Stimulated activated naive CD8-positive, alpha-beta T cell treated with anti-CD3 and anti-CD28 coated beads, Interleukin-15, Interleukin-2, amounts not matched to agents 100 ng/mL and 50 ng/mL, for 24 hours (primary cell): ENCODE results near the gene GGTLC1.
"Not testable (repeated sequence)": the region's sequence is repeated elsewhere in the genome, so short reads cannot be mapped to it uniquely, and the experiment has no call there.

Experiments used
- H3K27ac Mint-ChIP-seq: one replicate; pipeline ENCODE4 v1.8.0; 2021; ENCODE audit warnings: mild to moderate bottlenecking, mixed read lengths
- H3K27me3 Mint-ChIP-seq: one replicate; pipeline ENCODE4 v1.8.0; 2021; ENCODE audit warnings: mixed read lengths
- H3K36me3 Mint-ChIP-seq: one replicate; pipeline ENCODE4 v1.8.0; 2021; ENCODE audit warnings: low read depth, mixed read lengths
- H3K4me1 Mint-ChIP-seq: one replicate; pipeline ENCODE4 v1.8.0; 2021; ENCODE audit warnings: low read depth, mixed read lengths
- H3K4me3 Mint-ChIP-seq: one replicate; pipeline ENCODE4 v1.8.0; 2021; ENCODE audit warnings: mild to moderate bottlenecking, mixed read lengths
- H3K9me3 Mint-ChIP-seq: one replicate; pipeline ENCODE4 v1.8.0; 2021; ENCODE audit warnings: mixed read lengths

The GGTLC1 gene

DNA sequence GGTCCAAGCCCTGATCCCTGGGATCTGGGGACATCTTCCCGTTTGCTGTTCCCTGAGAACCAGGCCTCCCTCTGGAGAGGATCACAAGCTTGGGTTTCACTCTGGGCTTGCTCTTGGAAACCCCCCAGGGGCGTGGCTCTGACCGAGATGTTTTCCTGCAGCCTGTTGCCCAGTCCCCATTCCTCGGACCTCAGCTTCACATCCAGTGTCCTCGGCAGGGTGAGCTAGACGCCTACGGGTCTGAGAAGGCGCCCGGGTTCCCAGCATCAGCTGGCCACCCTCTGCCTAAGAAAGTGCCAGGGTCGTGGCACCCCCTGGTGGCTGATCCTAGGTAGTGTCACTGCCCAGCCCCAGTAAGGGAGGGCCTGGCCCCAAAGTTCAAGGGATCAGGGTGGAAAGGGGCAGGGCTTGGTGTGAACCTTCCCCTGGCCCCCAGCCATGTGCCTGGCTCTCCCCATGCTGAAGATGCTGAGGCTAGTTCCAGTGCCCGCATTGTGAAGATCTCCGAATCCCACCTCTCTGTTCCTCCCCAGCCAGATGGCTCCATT, 4.0 kb downstream of the GGTLC1 start:
- not testable (repeated sequence) for H3K36me3 Mint-ChIP-seq, H3K27me3 Mint-ChIP-seq, H3K4me1 Mint-ChIP-seq, H3K9me3 Mint-ChIP-seq, H3K27ac Mint-ChIP-seq, H3K4me3 Mint-ChIP-seq

DNA sequence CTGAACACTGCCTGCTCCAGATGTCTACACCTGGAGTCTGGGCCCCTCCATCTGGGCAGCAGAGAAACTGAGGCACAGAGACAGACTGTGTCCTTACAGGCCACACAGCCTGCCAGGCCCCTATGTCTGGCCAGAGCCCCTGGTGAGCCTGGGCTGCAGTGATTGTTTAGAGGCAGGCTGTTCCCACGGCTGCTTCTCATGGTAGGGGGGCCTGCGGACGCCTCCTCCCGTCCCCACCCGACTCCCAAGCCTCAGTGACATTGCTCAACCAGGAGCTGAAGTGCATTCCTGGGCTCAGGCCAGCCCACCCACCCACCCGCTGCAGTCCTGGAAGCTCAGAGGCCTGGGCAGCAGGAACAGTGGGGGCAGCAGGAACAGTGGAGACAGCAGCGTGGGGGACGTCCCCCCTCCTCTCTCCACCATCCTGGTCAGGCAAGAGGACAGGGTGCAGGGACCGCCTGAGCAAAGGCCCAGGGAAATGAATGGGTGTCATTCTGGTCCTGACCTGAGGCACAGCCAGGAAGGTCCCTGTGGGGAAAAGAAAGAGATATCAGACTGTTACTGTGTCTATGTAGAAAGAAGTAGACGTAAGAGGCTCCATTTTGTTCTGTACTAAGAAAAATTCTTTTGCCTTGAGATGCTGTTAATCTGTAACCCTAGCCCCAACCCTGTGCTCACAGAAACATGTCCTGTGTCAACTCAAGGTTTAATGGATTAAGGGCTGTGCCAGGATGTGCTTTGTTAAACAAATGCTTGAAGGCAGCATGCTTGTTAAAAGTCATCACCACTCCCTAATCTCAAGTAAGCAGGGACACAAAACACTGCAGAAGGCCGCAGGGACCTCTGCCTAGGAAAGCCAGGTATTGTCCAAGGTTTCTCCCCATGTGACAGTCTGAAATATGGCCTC, 6.2 kb downstream of the GGTLC1 start:
- H3K27me3 Mint-ChIP-seq, H3K36me3 Mint-ChIP-seq, H3K9me3 Mint-ChIP-seq, H3K27ac Mint-ChIP-seq, H3K4me1 Mint-ChIP-seq, H3K4me3 Mint-ChIP-seq: not testable (repeated sequence)

DNA sequence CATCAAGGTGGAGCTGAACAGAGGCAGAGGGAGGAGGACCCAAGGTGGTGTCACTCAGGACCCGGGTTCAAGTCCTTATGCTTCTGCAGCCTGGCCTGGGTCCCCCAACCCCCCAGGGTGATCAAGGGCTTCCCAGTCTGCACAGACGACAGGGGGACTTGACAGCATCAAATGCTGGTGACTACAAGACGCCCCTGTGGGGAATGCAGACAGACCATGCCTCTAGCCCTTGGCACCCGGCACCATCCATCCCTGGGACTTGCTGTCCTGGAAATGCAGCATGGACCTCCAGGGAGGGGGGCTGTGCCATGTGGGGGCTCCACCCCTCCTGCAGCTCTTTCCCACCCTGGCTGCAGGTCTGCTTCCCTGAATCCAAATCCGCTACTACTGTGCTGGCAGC, 7.1 kb downstream of the GGTLC1 start:
- not testable (repeated sequence) for H3K27ac Mint-ChIP-seq, H3K4me1 Mint-ChIP-seq, H3K36me3 Mint-ChIP-seq, H3K4me3 Mint-ChIP-seq, H3K9me3 Mint-ChIP-seq, H3K27me3 Mint-ChIP-seq

DNA sequence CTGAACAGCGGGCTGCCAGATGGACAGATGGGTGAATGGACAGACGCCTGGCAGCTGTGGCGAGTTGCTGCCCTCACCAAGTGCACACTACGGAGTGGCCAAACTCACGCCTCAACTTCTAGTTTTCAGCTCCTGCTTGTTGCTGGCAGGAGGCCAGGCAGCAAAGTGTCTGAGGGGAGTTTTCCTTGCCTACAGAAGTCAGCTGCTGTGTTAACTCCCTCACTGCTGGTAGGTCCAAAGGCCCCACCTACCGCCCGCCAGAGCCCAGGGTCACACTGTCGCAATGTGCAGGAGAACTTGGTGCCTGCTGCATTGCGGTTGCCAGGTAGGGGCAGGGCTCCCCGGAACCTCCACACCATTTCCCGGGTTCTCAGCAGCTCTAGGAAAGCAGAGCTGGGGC, 7.6 kb downstream of the GGTLC1 start:
- H3K27me3 Mint-ChIP-seq, H3K4me1 Mint-ChIP-seq, H3K4me3 Mint-ChIP-seq: not testable (repeated sequence)

DNA sequence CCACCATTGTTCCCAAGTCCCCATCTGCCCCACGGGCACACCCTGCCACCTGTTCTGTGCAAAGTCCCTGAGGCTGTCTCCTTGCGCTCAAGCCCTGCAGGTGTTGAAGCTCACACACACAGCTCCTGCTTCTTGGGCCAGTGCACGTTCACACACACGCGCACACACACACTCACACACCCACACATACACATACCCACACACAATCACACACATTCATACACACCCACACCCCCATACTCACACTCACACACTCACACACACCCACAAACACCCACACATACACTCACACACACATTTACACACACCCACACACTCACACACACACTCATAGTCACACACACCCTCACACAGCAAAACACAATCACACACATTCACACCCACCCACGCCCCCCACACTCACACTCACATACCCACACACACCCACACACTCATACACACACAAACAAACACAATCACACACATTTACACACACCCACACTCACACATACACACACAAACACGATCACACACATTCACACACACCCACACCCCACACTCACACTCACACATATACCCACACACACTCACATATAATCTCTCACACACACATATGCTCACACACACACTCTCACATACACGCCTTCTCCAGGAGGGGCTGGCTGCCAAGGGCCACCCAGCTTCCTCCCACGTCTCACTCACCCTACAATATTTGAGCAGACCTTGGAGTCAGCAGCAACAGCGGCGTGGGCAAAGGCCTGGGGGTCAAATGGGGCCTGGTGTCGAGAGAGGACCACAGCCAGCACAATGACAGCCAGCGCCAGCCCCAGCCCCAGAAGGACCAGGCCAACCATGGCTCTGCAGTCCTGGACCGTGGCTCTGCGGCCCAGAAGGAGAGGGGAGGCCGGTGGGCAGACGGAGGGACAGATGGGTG, 8.4 kb downstream of the GGTLC1 start:
- H3K27ac Mint-ChIP-seq, H3K9me3 Mint-ChIP-seq, H3K27me3 Mint-ChIP-seq: not testable (repeated sequence)

More for the DNA sequence above, 7.6 kb downstream of the GGTLC1 start:
- H3K36me3 Mint-ChIP-seq, H3K9me3 Mint-ChIP-seq, H3K27ac Mint-ChIP-seq: not testable (repeated sequence)

DNA sequence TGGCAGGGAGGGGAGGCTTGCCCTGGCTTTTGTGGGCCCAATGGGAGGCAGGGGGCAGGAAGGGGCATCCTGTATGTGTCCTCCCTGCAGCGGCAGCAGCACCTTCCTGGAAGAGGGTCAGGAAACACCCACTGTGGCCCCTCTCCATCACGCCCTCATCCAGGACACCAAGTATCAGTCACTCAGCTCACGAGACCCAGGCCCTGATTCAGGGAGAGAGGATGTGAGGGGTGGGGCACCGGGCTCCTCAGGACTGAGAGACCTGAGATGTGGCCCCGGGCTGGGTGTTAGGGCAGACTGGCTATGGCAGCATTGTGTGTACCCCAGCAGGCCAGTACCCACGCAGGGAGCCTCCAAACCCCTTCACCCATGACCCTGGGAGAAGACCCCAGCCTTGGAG, 9.2 kb downstream of the GGTLC1 start:
- not testable (repeated sequence) for H3K4me1 Mint-ChIP-seq, H3K9me3 Mint-ChIP-seq, H3K4me3 Mint-ChIP-seq, H3K27ac Mint-ChIP-seq, H3K36me3 Mint-ChIP-seq, H3K27me3 Mint-ChIP-seq

More for the DNA sequence above, 8.4 kb downstream of the GGTLC1 start:
- H3K4me1 Mint-ChIP-seq, H3K4me3 Mint-ChIP-seq, H3K36me3 Mint-ChIP-seq: not testable (repeated sequence)

DNA sequence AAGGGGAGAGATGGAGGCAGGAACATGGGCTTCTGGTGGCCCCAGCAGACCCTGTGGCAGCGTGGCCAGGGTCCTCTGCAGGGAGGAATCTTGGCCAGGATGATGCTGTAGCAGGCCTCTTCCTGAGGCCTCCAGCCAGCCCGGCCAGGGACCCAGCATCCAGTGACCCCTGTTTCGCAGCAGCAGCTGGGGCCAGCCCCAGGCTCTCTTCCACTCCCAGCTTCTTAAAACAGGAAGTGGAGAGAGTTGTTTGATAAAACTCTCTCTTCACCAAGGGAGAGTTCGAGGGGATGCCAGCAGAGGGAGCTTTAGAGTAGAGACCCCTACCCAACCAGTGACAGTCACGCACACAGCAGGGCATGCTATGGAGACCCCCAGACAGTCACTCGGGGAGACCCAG, 10.1 kb downstream of the GGTLC1 start:
- H3K36me3 Mint-ChIP-seq, H3K27me3 Mint-ChIP-seq, H3K27ac Mint-ChIP-seq, H3K4me1 Mint-ChIP-seq, H3K4me3 Mint-ChIP-seq, H3K9me3 Mint-ChIP-seq: not testable (repeated sequence)

DNA sequence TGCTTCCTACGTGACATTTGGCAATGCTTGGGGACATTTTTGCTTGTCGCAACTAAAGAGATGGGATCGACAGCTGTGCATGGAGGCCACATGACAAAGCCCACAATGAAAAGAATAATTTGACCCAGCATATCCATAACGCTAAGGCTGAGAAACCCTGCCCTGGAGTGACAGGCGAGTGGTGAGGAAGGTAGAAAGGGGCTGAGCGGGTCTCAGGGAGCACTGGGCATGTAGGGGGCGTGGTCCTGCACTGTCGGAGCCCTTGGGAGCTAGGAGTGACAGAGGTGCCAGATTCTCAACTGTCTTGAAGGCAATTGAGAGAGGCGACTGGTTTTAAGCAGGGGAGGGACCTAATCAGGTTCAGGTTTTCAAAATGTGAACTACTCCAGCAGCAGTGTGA, 13.6 kb downstream of the GGTLC1 start:
- H3K4me1 Mint-ChIP-seq = no peaks in the 10 kb centered on the region
- H3K9me3 Mint-ChIP-seq = no peaks in the 10 kb centered on the region
- no peaks in the 10 kb centered on the region for H3K36me3 Mint-ChIP-seq
- no peak overlapping the region for H3K27ac Mint-ChIP-seq
- peaks cover 3% of the 10 kb centered on the region for H3K27me3 Mint-ChIP-seq
- no peak overlapping the region for H3K4me3 Mint-ChIP-seq

DNA sequence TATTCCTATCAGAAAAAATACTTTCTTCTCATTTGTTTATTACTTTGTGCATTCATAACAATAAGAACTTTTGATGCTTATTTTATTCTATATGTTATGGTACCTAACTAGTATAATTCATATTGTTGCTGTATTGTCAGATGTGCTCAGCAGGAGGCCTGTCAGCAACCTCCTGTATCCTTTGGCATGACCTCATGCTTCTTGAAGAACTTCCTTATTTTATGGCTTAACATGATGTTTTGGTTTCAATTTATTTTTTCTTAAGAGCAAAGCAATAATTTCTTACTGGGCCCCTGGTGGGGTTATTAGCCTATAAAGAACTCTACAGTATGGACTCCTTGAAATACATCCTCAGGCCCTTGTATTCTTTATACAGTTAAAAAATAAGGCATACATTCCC, 17.3 kb downstream of the GGTLC1 start:
- Mint-ChIP-seq H3K27me3 (peaks cover 3% of the 10 kb centered on the region), H3K4me1 (no peaks in the 10 kb centered on the region), H3K36me3 (no peaks in the 10 kb centered on the region), H3K9me3 (no peaks in the 10 kb centered on the region), H3K4me3 (no peak overlapping the region), H3K27ac (no peak overlapping the region)

DNA sequence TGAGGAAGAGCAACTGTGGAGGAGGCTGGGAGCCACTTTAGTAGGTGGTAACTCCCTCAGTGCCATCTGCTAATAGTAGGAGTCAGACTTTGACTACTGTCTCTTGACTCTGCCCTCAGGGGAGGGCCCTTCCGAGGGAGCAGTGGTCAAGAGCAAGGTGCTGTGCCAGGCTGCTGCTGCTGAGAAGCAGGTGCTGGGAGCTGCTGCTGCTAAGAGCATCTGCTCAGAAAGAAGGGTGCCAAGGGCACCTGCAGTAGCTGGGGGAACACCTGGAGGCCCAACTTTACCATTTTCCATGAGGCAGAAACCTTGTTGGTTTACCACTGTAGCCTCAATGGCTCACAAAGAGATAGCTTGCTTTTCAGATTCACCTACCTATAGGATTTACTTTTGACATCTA, 18.5 kb downstream of the GGTLC1 start:
- H3K4me1 Mint-ChIP-seq = no peaks in the 10 kb centered on the region
- H3K4me3 Mint-ChIP-seq = no peak overlapping the region
- H3K36me3 Mint-ChIP-seq = no peaks in the 10 kb centered on the region

DNA sequence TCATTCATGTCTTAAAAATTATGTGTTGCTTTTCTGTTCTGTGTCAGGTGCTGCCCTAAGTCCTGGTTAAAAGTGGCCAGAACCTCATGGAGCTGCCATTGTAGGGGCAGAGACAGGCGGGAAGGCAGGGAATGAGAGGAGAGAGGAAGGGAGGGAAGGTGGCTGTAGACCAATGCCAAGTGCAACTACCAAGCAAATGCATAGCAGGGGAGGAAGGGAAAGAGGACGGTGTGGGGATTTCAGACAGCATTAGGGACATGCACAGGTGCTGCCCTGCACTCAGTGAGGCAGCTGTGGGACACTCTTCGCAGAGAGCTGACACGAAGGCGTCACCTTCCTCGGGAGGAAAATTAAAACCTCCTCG, 21.0 kb downstream of the GGTLC1 start:
- no peak overlapping the region for H3K4me3 Mint-ChIP-seq
- no peak overlapping the region for H3K27ac Mint-ChIP-seq
- H3K36me3 Mint-ChIP-seq = no peaks in the 10 kb centered on the region
- H3K27me3 Mint-ChIP-seq = peaks cover 4% of the 10 kb centered on the region
- peaks cover 4% of the 10 kb centered on the region for H3K9me3 Mint-ChIP-seq
- H3K4me1 Mint-ChIP-seq = no peaks in the 10 kb centered on the region

More for the DNA sequence above, 18.5 kb downstream of the GGTLC1 start:
- Mint-ChIP-seq H3K27ac (no peak overlapping the region), H3K27me3 (peaks cover 3% of the 10 kb centered on the region), H3K9me3 (no peaks in the 10 kb centered on the region)

DNA sequence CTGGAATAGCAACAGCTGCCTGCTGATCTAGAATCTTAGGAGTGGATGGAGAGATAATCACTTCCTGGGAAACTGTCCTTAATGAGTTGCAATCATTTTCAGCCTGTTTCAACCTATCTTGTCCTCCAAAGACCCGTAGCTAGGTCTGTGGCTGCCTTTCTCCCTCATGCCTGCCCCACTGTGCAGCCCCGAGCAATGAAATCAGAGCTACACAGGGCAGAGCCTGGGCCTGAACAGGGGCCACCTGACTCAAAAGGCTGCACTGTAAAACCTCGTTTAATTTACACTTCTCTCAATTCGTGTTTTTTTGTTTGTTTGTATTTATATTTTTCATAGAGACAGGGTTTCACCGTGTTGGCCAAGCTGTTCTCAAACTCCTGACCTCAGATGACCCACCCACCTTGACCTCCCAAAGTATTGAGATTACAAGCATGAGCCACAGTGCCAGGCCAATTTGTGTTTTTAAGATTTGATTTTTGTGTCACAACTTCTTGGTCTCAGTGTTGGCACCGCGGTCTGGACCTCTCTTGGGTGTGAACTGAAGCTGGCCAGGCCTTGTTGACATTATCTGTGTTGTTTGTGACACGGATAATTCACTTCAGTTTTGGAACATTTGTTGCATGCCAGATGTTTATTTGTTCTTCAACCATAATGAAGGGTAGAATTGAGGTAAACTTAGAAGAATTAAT, 21.5 kb downstream of the GGTLC1 start:
- H3K36me3 Mint-ChIP-seq = no peaks in the 10 kb centered on the region
- no peak overlapping the region for H3K27ac Mint-ChIP-seq
- H3K9me3 Mint-ChIP-seq = peaks cover 4% of the 10 kb centered on the region
- H3K4me1 Mint-ChIP-seq = no peaks in the 10 kb centered on the region
- peaks cover 8% of the 10 kb centered on the region for H3K27me3 Mint-ChIP-seq
- no peak overlapping the region for H3K4me3 Mint-ChIP-seq

DNA sequence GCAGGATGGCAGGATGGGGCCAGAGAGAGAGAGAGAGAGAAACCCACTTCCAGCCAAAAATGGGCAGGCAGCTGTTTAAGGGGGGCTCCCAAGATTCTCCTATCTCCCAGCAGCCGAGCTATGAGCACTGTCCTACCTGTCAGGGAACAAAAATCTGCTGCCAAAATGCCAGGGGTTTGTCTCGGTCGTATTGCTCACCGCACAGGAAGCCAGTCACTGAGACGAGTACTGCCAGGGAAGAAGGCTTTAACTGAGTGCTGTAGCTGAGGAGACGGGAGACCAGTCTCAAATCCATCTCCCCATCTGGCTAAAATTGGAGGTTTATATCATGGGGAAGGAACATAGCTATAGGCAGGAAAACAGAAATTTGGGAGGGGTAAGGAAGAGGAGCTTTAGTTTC, 22.3 kb downstream of the GGTLC1 start:
- no peak overlapping the region for H3K4me3 Mint-ChIP-seq
- H3K9me3 Mint-ChIP-seq = peaks cover 4% of the 10 kb centered on the region
- no peaks in the 10 kb centered on the region for H3K36me3 Mint-ChIP-seq
- no peak overlapping the region for H3K27ac Mint-ChIP-seq
- peaks cover 10% of the 10 kb centered on the region for H3K27me3 Mint-ChIP-seq
- no peaks in the 10 kb centered on the region for H3K4me1 Mint-ChIP-seq

DNA sequence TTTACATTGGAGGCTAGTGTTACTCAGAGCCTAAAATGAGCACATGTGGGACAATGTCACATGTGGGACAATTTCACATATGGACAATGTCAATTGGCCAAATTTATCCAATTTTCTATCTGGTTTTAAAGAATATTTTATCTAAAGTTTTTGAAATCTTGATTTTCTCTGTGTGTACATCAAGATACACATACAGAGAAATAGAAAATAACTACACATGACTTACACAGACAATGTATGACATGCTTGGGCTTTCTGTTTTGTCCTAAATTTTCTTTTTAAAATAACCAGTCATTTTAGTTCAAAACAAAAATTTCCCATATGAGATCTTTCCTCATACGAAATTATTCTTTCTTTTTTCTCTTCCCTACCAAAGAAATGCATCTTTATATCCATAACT, 24.6 kb downstream of the GGTLC1 start:
- H3K27ac Mint-ChIP-seq = no peak overlapping the region
- H3K4me1 Mint-ChIP-seq = no peaks in the 10 kb centered on the region
- peaks cover 4% of the 10 kb centered on the region for H3K9me3 Mint-ChIP-seq
- no peaks in the 10 kb centered on the region for H3K36me3 Mint-ChIP-seq
- no peak overlapping the region for H3K4me3 Mint-ChIP-seq
- peaks cover 17% of the 10 kb centered on the region for H3K27me3 Mint-ChIP-seq

DNA sequence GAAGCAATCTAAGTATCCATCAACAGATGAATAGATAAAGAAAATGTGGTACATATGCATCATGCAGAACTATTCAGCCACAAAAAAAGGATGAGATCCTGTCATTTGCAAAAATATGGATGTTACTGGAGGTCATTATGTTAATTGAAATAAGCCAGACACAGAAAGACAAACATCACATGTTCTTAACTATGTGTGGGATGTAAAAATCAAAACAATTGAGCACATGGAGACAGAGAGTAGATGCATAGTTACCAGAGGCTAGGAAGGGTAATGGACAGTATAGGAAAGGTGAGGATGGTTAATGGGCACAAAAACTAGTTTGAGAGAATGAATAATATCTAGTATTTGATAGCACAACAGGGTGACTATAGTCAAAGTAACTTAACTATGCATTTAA, 26.3 kb downstream of the GGTLC1 start:
- Mint-ChIP-seq H3K36me3 (no peaks in the 10 kb centered on the region), H3K27ac (no peak overlapping the region), H3K4me3 (no peak overlapping the region), H3K9me3 (peaks cover 4% of the 10 kb centered on the region), H3K27me3 (peaks cover 17% of the 10 kb centered on the region), H3K4me1 (no peaks in the 10 kb centered on the region)
